PC-3 (cell line): ENCODE data around the gene SLC16A9. TPM values are rescaled to one million over a fixed set of nuclear protein-coding genes. Genes with fewer than 3 reads are reported as not detected.
A peak's percentile ranks its signal among the peaks of the same experiment; 100 is the strongest.

Source experiments
- ATAC-seq: fragments of 200-7000 bp; cut with Tn5 transposase; 2 replicates; pipeline ENCODE4 v1.9.1; 2020; ENCODE audit warnings: mild to moderate bottlenecking, moderate library complexity
- BruUV-seq: library from RNA; stranded (reverse); fragments of 400-500 nt; replicated peaks from 2 replicates; lab custom pipeline; 2021; lab: Mats Ljungman, UMichigan
- CTCF ChIA-PET: fragments of 300-600 bp; sonication (Branson Sonifier 250); formaldehyde crosslinking; loops from one replicate; lab custom pipeline; 2022; ENCODE audit warnings: antibody characterized with exemption; lab: Charles Lee
- POLR2A ChIA-PET: fragments of 300-600 bp; sonication (Branson Sonifier 250); formaldehyde crosslinking; loops from one replicate; lab custom pipeline; 2022; ENCODE audit warnings: antibody characterized with exemption; ENCODE audit not compliant: unreplicated experiment; lab: Charles Lee
- DNase-seq: peaks from one replicate; pipeline ENCODE4 v3.0.0-alpha.2; 2015
- H2AFZ ChIP-seq: fragments of 300-600 bp; sonication (generic); 2 replicates; pipeline ENCODE4 v1.6.0; 2016; ENCODE audit warnings: antibody characterized with exemption, low read length
- H3F3A ChIP-seq: fragments of 300-600 bp; sonication (generic); one replicate; pipeline ENCODE4 v1.6.0; 2017; ENCODE audit warnings: antibody characterized with exemption, low read length, control low read depth, mild to moderate bottlenecking; ENCODE audit not compliant: unreplicated experiment
- H3K27ac ChIP-seq: fragments of 300-600 bp; sonication (generic); 2 replicates; pipeline ENCODE4 v1.5.1; 2016; ENCODE audit warnings: mild to moderate bottlenecking, low read length
- H3K27me3 ChIP-seq: fragments of 300-600 bp; sonication (generic); 2 replicates; pipeline ENCODE4 v1.6.1; 2016; ENCODE audit warnings: low read length, mixed read lengths
- H3K36me3 ChIP-seq: fragments of 300-600 bp; sonication (generic); 2 replicates; pipeline ENCODE4 v1.6.1; 2016; ENCODE audit warnings: low read depth, mixed run types, low read length, mixed read lengths
- H3K4me1 ChIP-seq: fragments of 300-600 bp; sonication (generic); 2 replicates; pipeline ENCODE4 v1.5.1; 2016; ENCODE audit warnings: low read length; ENCODE audit not compliant: insufficient read depth
- H3K4me2 ChIP-seq: fragments of 300-600 bp; sonication (generic); 2 replicates; pipeline ENCODE4 v1.6.0; 2016; ENCODE audit warnings: low read length
- H3K4me3 ChIP-seq: fragments of 300-600 bp; sonication (generic); 2 replicates; pipeline ENCODE4 v1.5.1; 2016; ENCODE audit warnings: mild to moderate bottlenecking, low read length, mixed read lengths
- H3K79me2 ChIP-seq: fragments of 300-600 bp; sonication (generic); 2 replicates; pipeline ENCODE4 v1.6.1; 2017; ENCODE audit warnings: low read length, mixed read lengths
- H3K9ac ChIP-seq: fragments of 300-600 bp; sonication (generic); 2 replicates; pipeline ENCODE4 v1.6.0; 2016; ENCODE audit warnings: mild to moderate bottlenecking, low read length
- H3K9me2 ChIP-seq: fragments of 300-600 bp; sonication (generic); replicated peaks from 2 replicates; pipeline ENCODE4 v1.6.1; 2016; ENCODE audit warnings: mixed run types, low read length, mixed read lengths
- H3K9me3 ChIP-seq: fragments of 300-600 bp; sonication (generic); 2 replicates; pipeline ENCODE4 v1.6.1; 2016; ENCODE audit warnings: low read length, mixed read lengths
- H4K20me1 ChIP-seq: fragments of 300-600 bp; sonication (generic); 2 replicates; pipeline ENCODE4 v1.6.1; 2016; ENCODE audit warnings: low read length, mixed read lengths
- CTCF ChIP-seq: fragments of 300-600 bp; sonication (generic); conservative IDR thresholded peaks from 2 replicates; pipeline ENCODE4 v1.5.1; 2017; ENCODE audit warnings: antibody characterized with exemption, low read depth, mild to moderate bottlenecking, low read length
- EZH2 ChIP-seq: fragments of 300-600 bp; sonication (generic); IDR thresholded peaks from one replicate; pipeline ENCODE4 v1.6.1; 2017; ENCODE audit warnings: antibody characterized with exemption, mild to moderate bottlenecking, low read length; ENCODE audit not compliant: unreplicated experiment
- EZH2phosphoT487 ChIP-seq: fragments of 300-600 bp; sonication (generic); IDR thresholded peaks from 2 replicates; pipeline ENCODE4 v1.6.1; 2018; ENCODE audit warnings: mild to moderate bottlenecking, antibody characterized with exemption, low read length, borderline replicate concordance
- intact Hi-C: fragments of 100-400 bp; cut with micrococcal nuclease; formaldehyde crosslinking; loops from 2 replicates; pipeline ENCODE4 v1.9.0; 2023
- total RNA-seq: library from RNA; depleted of rRNA; stranded (reverse); fragments of >200 nt; gene quantifications from 2 replicates; pipeline ENCODE4 v1.2.3, GENCODE V29; 2014; rRNA removed

SLC16A9 gene
- total RNA-seq, 1 experiment from 2014 or later = 17.4 TPM

DNA sequence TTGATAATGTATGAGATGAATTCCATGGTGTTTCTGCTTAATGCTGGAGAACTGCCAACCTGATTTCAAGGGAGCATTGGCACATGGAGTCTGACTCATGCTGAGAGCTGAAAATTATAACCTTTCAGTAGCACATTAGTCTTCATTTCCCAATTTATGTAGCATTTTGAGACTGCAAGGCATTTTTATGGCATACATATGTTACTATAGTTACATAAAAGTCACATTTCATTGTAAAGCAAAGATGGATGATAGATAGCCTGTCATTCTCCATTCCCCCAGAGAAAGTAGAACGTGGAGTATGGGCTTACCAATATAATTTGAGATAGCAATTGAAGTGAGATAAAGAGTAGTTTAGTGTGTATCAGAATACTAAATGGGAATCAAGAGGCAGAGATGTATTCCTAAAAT, 103.1 kb downstream of the SLC16A9 start:
- CTCF ChIA-PET = no interaction called here

GRCh38 chr10:59601985-59602384, 107.7 kb downstream of the SLC16A9 start:
- intact Hi-C loops = no loop called here
- H3K4me2 ChIP-seq = no peak overlapping the region
- no peaks in the 10 kb centered on the region for H3K36me3 ChIP-seq
- peaks cover 20% of the 10 kb centered on the region for H3K4me1 ChIP-seq
- DNase-seq (peak; percentile 82), ATAC-seq (peak; percentile 86)
- H3K9me2 ChIP-seq = no peaks in the 10 kb centered on the region
- H3K79me2 ChIP-seq = no peaks in the 10 kb centered on the region
- no peaks in the 10 kb centered on the region for H3K27me3 ChIP-seq
- TF ChIP-seq CTCF = no peak
- TF ChIP-seq EZH2 = no peak
- TF ChIP-seq EZH2phosphoT487 = no peak
- CTCF ChIA-PET = no interaction called here
- no peak overlapping the region for H2AFZ ChIP-seq
- POLR2A ChIA-PET = no interaction called here
- H3K9ac ChIP-seq = peak overlapping the region; percentile 55
- H3K9me3 ChIP-seq = no peaks in the 10 kb centered on the region
- H4K20me1 ChIP-seq = no peaks in the 10 kb centered on the region
- H3F3A ChIP-seq = no peaks in the 10 kb centered on the region
- H3K27ac ChIP-seq = peak overlapping the region; percentile 85
- no TSS peak for BruUV-seq
- H3K4me3 ChIP-seq = no peak overlapping the region

More for the DNA sequence above, 103.1 kb downstream of the SLC16A9 start:
- H2AFZ ChIP-seq = no peak overlapping the region
- no peak for ATAC-seq
- H3K27ac ChIP-seq = no peak overlapping the region
- no peak overlapping the region for H3K4me3 ChIP-seq
- no peaks in the 10 kb centered on the region for H3K79me2 ChIP-seq
- intact Hi-C loops = no loop called here
- no TSS peak for BruUV-seq
- TF ChIP-seq EZH2phosphoT487 = no peak
- no peak for TF ChIP-seq EZH2
- TF ChIP-seq CTCF = no peak
- peaks cover 23% of the 10 kb centered on the region for H3K4me1 ChIP-seq
- peak; percentile 63 for DNase-seq
- no peak overlapping the region for H3K4me2 ChIP-seq
- H3K9ac ChIP-seq = no peak overlapping the region
- POLR2A ChIA-PET = no interaction called here
- H3F3A ChIP-seq = no peaks in the 10 kb centered on the region
- H3K9me2 ChIP-seq = no peaks in the 10 kb centered on the region
- no peaks in the 10 kb centered on the region for H3K9me3 ChIP-seq
- H4K20me1 ChIP-seq = no peaks in the 10 kb centered on the region
- no peaks in the 10 kb centered on the region for H3K36me3 ChIP-seq
- H3K27me3 ChIP-seq = no peaks in the 10 kb centered on the region

Other genes starting within 250 kb of the SLC16A9 start
- gene MRLN, start 43.6 kb upstream of the SLC16A9 start, total RNA-seq = not detected in 2 replicates
- 37.6 and 46.1 TPM in 2 replicates for gene CCDC6, start 196.7 kb upstream of the SLC16A9 start, total RNA-seq